Erythroblast (primary cell): ENCODE measurements around the gene IL1RAPL2.

Source experiments
- GATA1 ChIP-seq: IDR thresholded peaks from 2 replicates; pipeline ENCODE4 v1.6.1; 2011; ENCODE audit warnings: low read depth, mild to moderate bottlenecking, control low read depth, low read length, moderate library complexity
- POLR2A ChIP-seq: IDR thresholded peaks from 2 replicates; pipeline ENCODE4 v1.6.1; 2011; ENCODE audit warnings: mild to moderate bottlenecking, low read length

DNA sequence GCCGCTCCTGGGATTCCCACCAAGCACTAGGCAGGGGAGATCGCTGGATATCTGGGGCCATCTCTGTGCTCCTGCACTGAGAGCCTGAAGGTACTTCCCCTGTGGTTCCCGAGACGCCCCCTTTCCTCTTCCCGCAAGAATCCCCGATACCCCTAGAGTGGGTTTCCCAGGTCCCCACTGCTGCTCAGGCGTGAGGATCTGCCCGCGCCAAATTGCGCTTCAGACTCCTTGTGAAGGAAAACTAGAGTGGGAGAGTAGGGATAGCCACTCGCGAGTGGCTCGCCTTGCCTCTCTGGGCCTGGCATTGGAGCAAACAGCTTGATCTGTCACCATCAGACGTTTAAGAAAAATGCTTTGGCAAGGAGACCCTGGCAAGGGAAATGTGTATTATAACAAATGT is 1.5 kb downstream of the IL1RAPL2 start:
- no peak for TF ChIP-seq POLR2A
- no peak for TF ChIP-seq GATA1
